Thyroid gland (tissue), 4 donors: ENCODE data around the gene SFN. TPM values are rescaled to one million over a fixed set of nuclear protein-coding genes. Genes with fewer than 3 reads are reported as not detected.

Experiments
- DNase-seq, 2 donors: peaks; one replicate each; pipeline ENCODE4 v3.0.0-alpha.2; 2019
- H3K27ac ChIP-seq, 3 donors: fragments of 200-600 bp; sonication (generic); 1 replicate in 2 of 3; 2 replicates in 1 of 3; pipeline ENCODE4 v1.5.1; 2016 to 2019; ENCODE audit warnings: mild to moderate bottlenecking in 1 of 3, moderate library complexity in 1 of 3
- H3K27me3 ChIP-seq: fragments of 200-600 bp; sonication (generic); one replicate; pipeline ENCODE4 v1.5.1; 2019
- H3K36me3 ChIP-seq, 2 donors: fragments of 200-600 bp; sonication (generic); one replicate each; pipeline ENCODE4 v1.5.1; 2016 to 2019
- H3K4me1 ChIP-seq, 2 donors: fragments of 200-600 bp; sonication (generic); one replicate each; pipeline ENCODE4 v1.5.1; 2017 to 2019
- H3K4me3 ChIP-seq, 3 donors: fragments of 200-600 bp; sonication (generic); replicated peaks in 1 of 3; 1 replicate in 2 of 3; 2 replicates in 1 of 3; pipeline ENCODE4 v1.5.1; 2016; ENCODE audit warnings: mild to moderate bottlenecking in 1 of 3
- H3K9me3 ChIP-seq: fragments of 200-600 bp; sonication (generic); one replicate; pipeline ENCODE4 v1.5.1; 2017
- POLR2A ChIP-seq, 2 donors: fragments of 450-650 bp; IDR thresholded peaks; one replicate each; pipeline ENCODE4 v1.6.1; 2017; ENCODE audit warnings: antibody characterized with exemption in 2 of 2, mild to moderate bottlenecking in 2 of 2, moderate library complexity in 1 of 2
- WGBS, 2 donors: methylation state at CpG; one replicate each; pipeline ENCODE4 v1.1.5; 2017; 5-methylcytosine and 5-hydroxymethylcytosine counted together
- intact Hi-C: fragments of 100-400 bp; cut with DNase I; formaldehyde crosslinking; loops from one replicate; pipeline ENCODE4 v1.15.1; 2023
- total RNA-seq, 4 donors: library from RNA; depleted of rRNA; stranded (reverse); fragments of >200 nt; gene quantifications; one replicate each; pipeline ENCODE4 v1.2.3, GENCODE V29; 2016
- TF ChIP-seq, protein P1 (sequence below), 6 experiments: fragments of 200-600 bp in 3 of 6; fragments of 450-650 bp in 3 of 6; sonication (generic) in 3 of 6; IDR thresholded peaks; one replicate each; pipeline ENCODE4 v1.5.1; 2016 to 2019; ENCODE audit warnings: antibody characterized with exemption in 6 of 6, mild to moderate bottlenecking in 2 of 6, inconsistent platforms in 1 of 6, moderate library complexity in 1 of 6

The SFN gene
- total RNA-seq, 4 donors from 2014 or later, result 0.54 to 0.73 (median 0.54) TPM; not detected in 1

DNA sequence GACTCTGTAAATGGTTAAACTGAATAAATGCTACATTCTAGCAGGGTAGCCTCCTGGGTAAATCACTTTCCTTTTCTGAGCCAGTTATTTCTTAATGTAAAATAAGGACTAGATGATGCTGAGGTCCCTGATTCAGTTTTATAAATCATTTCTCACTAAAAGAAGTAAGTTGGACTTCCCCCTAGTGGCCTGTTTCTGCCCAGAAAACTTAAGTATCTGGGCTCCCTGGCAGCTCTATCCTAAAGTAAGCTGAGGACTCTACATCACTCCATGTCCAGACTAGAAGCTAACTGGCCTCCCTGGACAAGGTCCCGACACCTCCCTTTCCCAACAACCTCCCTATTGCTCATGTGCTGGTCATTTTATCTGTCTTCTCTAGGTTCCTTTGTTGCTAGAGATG is 24.2 kb downstream of the SFN start:
- no peak for DNase-seq
- no peaks in the 10 kb centered on the region for H3K27me3 ChIP-seq
- TF ChIP-seq, protein P1, sequence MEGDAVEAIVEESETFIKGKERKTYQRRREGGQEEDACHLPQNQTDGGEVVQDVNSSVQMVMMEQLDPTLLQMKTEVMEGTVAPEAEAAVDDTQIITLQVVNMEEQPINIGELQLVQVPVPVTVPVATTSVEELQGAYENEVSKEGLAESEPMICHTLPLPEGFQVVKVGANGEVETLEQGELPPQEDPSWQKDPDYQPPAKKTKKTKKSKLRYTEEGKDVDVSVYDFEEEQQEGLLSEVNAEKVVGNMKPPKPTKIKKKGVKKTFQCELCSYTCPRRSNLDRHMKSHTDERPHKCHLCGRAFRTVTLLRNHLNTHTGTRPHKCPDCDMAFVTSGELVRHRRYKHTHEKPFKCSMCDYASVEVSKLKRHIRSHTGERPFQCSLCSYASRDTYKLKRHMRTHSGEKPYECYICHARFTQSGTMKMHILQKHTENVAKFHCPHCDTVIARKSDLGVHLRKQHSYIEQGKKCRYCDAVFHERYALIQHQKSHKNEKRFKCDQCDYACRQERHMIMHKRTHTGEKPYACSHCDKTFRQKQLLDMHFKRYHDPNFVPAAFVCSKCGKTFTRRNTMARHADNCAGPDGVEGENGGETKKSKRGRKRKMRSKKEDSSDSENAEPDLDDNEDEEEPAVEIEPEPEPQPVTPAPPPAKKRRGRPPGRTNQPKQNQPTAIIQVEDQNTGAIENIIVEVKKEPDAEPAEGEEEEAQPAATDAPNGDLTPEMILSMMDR (IDR thresholded peaks at IDR 0.05), result peak in 4 of 6 experiments; percentile 11 to 39 (median 22)
- TF ChIP-seq POLR2A (IDR thresholded peaks at IDR 0.05), result no peak
- peaks cover 52 to 59% of the 10 kb centered on the region in 2 donors for H3K36me3 ChIP-seq
- no peaks in the 10 kb centered on the region for H3K9me3 ChIP-seq
- WGBS, 2 donors, result 85 to 100% methylated on average over 1 of the region's 1 CpG
- H3K4me1 ChIP-seq, result peaks cover 3 to 9% of the 10 kb centered on the region in 2 donors
- no peak overlapping the region for H3K27ac ChIP-seq
- no peak overlapping the region for H3K4me3 ChIP-seq
- intact Hi-C loops, result no loop called here

DNA sequence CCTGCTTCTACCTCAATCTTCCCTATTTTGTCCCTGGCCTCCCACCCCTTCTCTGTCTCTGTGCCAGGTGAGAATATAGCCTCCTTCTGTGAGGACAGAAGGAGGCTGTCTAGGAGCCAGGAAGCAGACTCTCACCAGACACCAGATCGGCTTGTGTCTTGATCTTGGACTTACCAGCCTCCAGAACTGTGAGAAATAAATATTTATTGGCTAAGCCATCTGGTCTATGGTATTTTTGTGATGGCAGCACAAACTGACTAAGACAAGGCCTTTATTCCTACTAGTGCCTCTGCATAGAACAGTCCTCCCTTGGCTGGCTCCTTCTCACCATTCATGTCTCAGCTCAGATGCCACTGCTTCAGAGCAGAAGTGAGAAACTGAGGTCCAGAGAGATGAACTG is 25.3 kb downstream of the SFN start:
- peaks cover 3 to 9% of the 10 kb centered on the region in 2 donors for H3K4me1 ChIP-seq
- TF ChIP-seq, protein P1 (IDR thresholded peaks at IDR 0.05), result no peak
- TF ChIP-seq POLR2A (IDR thresholded peaks at IDR 0.05), result no peak
- H3K36me3 ChIP-seq, result peaks cover 53 to 55% of the 10 kb centered on the region in 2 donors
- no peak overlapping the region for H3K27ac ChIP-seq
- WGBS, 2 donors, result 85 to 95% methylated on average over 1 of the region's 1 CpG
- intact Hi-C loops, result no loop called here
- no peaks in the 10 kb centered on the region for H3K9me3 ChIP-seq
- DNase-seq, result no peak
- no peak overlapping the region for H3K4me3 ChIP-seq
- H3K27me3 ChIP-seq, result no peaks in the 10 kb centered on the region

DNA sequence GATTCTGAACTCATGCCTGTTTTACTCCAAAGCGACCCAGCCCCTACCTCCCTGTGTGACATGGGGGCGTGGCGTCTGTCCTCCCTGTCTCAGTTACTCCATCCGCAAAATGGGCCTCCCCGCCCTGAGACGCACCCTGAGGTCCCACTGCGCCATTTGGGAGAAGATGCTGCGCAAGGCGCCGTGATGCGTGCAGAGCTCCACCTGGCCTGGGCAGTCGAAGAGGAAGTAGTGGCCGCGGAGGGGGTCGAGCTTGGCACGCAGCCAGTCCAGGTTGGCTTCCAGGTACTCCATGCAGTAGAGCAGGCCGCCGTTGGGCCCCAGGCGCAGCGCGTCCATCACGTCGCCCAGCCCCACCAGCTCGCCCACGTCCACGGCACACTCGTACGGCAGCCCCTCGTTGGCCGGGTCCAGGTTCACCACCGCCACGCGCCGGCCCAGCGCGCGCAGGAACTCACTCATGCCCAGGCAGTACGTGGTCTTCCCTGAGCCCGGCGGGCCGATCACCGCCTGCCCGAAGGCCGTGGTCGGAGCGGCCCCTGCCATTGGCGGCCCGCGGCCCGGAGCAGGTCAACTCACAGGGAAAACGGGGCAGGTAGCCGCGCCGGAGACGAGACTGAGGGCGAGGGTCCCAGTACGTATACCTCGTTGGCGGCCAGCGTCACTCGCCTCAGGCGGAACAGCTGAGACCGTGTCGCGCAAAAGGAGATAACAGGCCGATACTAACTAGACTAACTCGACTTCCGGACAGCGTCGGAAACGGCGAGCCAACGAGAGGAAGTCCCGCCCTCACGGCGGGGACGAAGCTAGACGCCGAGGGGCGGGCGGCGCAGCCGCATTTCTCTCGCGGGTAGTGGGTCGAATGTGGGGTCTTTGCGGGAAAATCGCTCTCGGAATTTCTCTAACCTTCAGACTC is 26.9 kb downstream of the SFN start, which contains the start of gene GPN2:
GPN2 (minus strand) TSS at position 733 of the 916 bp plus-strand sequence; CDS start at position 546, 187 bp downstream.
- TF ChIP-seq, protein P1 (IDR thresholded peaks at IDR 0.05), result peak in 1 of 6 experiments; percentile 6
- peak in 1 of 2 donors; percentile 74 for TF ChIP-seq POLR2A (IDR thresholded peaks at IDR 0.05)
- Histone ChIP-seq H3K27ac (peak within 1 kb of the TSS; percentile 88 to 91 (median 90)), H3K9me3 (no peaks in the 10 kb centered on the region), H3K27me3 (no peaks in the 10 kb centered on the region), H3K4me1 (peaks cover 3 to 9% of the 10 kb centered on the region in 2 donors), H3K36me3 (peaks cover 42 to 50% of the 10 kb centered on the region in 2 donors), H3K4me3 (peak within 1 kb of the TSS; percentile 87 to 94 (median 92))
- peak; percentile 73 to 78 for DNase-seq
- intact Hi-C loops, result no loop called here
- 0 to 1% methylated on average over 14 to 48 of the region's 89 CpGs for WGBS, 2 donors

DNA sequence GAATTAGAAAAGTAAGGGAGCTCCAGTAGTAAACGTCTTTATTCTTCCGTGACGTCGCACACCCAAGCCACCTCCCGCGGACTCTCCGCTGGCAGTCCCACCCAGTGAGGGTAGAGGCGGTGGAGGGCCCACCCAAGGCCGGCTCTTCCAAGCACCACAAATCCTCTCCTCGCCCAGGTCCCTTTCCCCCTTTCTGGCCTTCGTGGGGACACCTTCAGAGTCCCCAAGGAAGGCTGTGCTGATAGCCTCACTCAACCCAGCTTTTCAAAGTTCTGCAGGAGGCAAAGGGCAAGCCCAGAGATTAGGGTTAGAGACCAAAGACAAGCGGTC is 27.5 kb downstream of the SFN start:
- WGBS, 2 donors, result 3 to 9% methylated on average over 5 to 12 of the region's 12 CpGs
- no peak for TF ChIP-seq POLR2A (IDR thresholded peaks at IDR 0.05)
- TF ChIP-seq, protein P1 (IDR thresholded peaks at IDR 0.05), result no peak
- peaks cover 3 to 9% of the 10 kb centered on the region in 2 donors for H3K4me1 ChIP-seq
- peak overlapping the region; percentile 87 to 94 (median 92) for H3K4me3 ChIP-seq
- peaks cover 37 to 50% of the 10 kb centered on the region in 2 donors for H3K36me3 ChIP-seq
- no peak for DNase-seq
- intact Hi-C loops, result no loop called here
- no peaks in the 10 kb centered on the region for H3K27me3 ChIP-seq
- H3K27ac ChIP-seq, result peak overlapping the region; percentile 88 to 91 (median 90)
- H3K9me3 ChIP-seq, result no peaks in the 10 kb centered on the region

DNA sequence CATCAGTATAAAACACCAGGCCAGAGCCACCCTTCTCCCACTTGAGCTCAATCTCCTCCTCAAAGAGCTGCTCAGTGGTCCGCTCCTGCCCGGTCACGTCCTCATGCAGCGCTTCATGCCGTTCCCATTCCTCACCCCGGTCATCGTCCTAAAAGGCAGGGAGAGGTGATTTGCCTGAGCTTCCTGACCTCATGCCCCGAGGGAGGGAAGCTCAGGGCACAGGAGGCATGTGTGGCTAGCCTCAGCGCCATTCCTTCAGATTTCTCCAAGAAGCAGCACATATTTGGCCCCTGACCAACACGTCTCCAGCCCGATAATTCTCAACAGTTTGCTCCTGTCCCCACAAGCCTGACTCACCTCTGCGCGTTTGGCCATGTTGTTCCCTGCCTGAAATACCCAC is 31.3 kb downstream of the SFN start:
- Histone ChIP-seq H3K36me3 (peaks cover 21 to 32% of the 10 kb centered on the region in 2 donors), H3K27me3 (no peaks in the 10 kb centered on the region), H3K27ac (no peak overlapping the region), H3K4me3 (no peak overlapping the region), H3K4me1 (peaks cover 7 to 9% of the 10 kb centered on the region in 2 donors), H3K9me3 (no peaks in the 10 kb centered on the region)
- TF ChIP-seq POLR2A (IDR thresholded peaks at IDR 0.05), result no peak
- TF ChIP-seq, protein P1 (IDR thresholded peaks at IDR 0.05), result no peak
- intact Hi-C loops, result no loop called here
- no peak for DNase-seq
- WGBS, 2 donors, result 96 to 98% methylated on average over 13 of the region's 13 CpGs
